IPS-20b (cell line): ENCODE data around the gene RBM20.
A peak's percentile ranks its signal among the peaks of the same experiment; 100 is the strongest.

ENCODE experiments used
- H3K27ac ChIP-seq: one replicate; pipeline ENCODE4 v1.5.1; 2013; ENCODE audit warnings: low read length
- H3K27me3 ChIP-seq: 2 replicates; pipeline ENCODE4 v1.6.1; 2013; ENCODE audit warnings: mild to moderate bottlenecking, low read length, inconsistent platforms; ENCODE audit not compliant: insufficient read depth
- H3K36me3 ChIP-seq: 2 replicates; pipeline ENCODE4 v1.6.1; 2013; ENCODE audit warnings: low read depth, mild to moderate bottlenecking, inconsistent platforms, low read length, moderate library complexity; ENCODE audit not compliant: insufficient read depth
- H3K4me1 ChIP-seq: 2 replicates; pipeline ENCODE4 v1.6.1; 2013; ENCODE audit warnings: mild to moderate bottlenecking, control low read depth, inconsistent platforms, low read length, moderate library complexity; ENCODE audit not compliant: insufficient read depth
- H3K4me3 ChIP-seq: 2 replicates; pipeline ENCODE4 v1.5.1; 2013; ENCODE audit warnings: mild to moderate bottlenecking, low read length, inconsistent platforms
- H3K9ac ChIP-seq: 2 replicates; pipeline ENCODE4 v1.6.1; 2013; ENCODE audit warnings: low read depth, mild to moderate bottlenecking, inconsistent platforms, low read length, moderate library complexity
- H3K9me3 ChIP-seq: 2 replicates; pipeline ENCODE4 v1.6.1; 2013; ENCODE audit warnings: mild to moderate bottlenecking, low read depth, low read length, inconsistent platforms; ENCODE audit not compliant: insufficient read depth

Gene RBM20

DNA sequence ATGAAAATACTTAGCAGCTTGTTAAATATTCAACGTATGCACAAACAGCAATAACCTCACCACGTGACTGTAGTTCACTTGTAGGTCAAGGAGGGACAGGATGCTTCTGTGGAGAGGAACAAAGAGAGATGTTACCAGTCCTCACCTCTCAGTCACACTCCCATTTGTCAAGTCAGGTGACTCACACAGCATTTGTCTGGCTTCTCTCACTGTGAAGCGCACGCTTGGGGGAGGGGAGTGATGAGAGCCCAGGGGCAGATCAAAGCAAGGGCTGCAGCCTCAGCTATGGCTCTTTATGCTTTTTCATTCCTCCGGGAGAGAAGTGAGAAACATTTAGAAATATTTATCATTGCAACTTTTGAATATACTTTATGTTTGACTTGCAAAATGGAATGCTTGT is 2.9 kb upstream of the RBM20 start:
- H3K4me3 ChIP-seq, result peak overlapping the region; percentile 47
- H3K36me3 ChIP-seq, result no peaks in the 10 kb centered on the region
- H3K27me3 ChIP-seq, result peaks cover 51% of the 10 kb centered on the region
- H3K9ac ChIP-seq, result no peak overlapping the region
- H3K9me3 ChIP-seq, result no peaks in the 10 kb centered on the region
- H3K27ac ChIP-seq, result no peak overlapping the region
- peaks cover 32% of the 10 kb centered on the region for H3K4me1 ChIP-seq

DNA sequence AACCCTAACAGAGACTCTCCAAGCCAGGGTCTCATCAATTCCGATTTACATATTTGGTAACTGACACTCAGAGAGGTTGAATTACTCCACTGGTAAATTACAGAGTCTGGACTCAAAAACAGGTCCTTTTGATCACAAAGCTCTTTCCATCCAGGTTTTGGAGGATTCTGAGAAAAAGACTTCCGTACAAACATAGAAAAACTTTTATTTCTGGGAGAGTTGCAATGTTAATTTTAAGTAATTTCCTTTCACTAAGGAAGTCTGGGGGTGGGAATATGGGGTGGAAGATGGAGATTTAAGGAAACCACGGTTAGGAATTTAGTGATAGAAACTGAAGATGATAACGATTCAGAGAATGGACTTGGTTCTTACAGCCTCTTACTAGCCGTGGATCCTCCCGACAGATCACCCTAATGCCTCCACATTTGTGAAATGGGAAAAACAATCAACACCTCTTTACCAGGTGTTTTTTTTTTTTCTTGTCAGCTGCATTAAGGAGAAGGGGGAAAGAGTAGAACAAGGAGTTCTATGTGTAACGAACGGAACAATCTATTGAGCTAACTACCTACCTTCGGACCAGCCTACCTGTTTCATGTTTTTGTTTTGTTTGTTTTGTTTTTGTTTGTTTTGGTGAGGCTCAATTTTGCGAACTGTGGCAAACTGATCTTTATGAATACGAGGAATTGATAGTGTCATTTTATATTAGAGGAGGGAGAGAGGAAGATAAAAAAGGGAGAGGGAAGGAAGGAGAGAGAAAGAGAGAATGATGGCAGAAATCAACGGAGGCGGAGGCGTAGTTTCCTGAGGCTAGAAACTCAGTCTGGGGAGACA is 1.7 kb upstream of the RBM20 start:
- Histone ChIP-seq H3K27ac (no peak overlapping the region), H3K9me3 (no peaks in the 10 kb centered on the region), H3K36me3 (no peaks in the 10 kb centered on the region), H3K4me3 (peak overlapping the region; percentile 71; the same call in 1 of the 2 replicates), H3K27me3 (peaks cover 60% of the 10 kb centered on the region), H3K9ac (no peak overlapping the region), H3K4me1 (peaks cover 26% of the 10 kb centered on the region; the same call in 1 of the 2 replicates)

DNA sequence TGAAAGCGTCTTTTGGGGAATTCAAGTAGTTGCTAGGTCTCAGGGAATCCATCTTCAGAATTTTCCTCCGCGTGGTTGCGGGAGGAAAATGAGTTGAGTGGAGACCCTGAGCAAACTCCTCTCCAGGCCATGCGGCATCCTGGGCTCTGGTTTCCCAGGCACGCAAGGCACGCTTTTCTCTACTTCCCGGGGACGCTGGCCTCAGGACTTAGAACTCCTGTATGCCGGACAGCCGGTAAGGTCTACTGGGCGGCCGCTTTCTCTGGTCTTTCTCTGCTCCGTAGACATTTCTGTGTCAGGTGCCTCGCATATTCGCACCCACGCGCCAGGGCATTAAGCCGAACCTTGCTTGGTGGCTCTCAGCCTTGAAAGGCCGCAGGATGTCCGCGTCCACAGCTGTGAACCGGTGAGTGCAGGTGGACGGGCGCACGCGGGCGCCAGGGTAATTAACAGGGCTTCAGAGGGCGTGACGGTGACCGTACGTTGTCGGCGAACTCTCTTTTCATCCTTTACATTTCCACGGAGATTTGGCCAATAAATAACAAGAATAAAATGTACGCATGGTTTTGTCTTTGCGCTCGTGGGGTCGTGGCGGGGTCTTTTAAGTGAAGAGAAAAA is 992 bp upstream of the RBM20 start:
- H3K36me3 ChIP-seq, result no peaks in the 10 kb centered on the region

DNA sequence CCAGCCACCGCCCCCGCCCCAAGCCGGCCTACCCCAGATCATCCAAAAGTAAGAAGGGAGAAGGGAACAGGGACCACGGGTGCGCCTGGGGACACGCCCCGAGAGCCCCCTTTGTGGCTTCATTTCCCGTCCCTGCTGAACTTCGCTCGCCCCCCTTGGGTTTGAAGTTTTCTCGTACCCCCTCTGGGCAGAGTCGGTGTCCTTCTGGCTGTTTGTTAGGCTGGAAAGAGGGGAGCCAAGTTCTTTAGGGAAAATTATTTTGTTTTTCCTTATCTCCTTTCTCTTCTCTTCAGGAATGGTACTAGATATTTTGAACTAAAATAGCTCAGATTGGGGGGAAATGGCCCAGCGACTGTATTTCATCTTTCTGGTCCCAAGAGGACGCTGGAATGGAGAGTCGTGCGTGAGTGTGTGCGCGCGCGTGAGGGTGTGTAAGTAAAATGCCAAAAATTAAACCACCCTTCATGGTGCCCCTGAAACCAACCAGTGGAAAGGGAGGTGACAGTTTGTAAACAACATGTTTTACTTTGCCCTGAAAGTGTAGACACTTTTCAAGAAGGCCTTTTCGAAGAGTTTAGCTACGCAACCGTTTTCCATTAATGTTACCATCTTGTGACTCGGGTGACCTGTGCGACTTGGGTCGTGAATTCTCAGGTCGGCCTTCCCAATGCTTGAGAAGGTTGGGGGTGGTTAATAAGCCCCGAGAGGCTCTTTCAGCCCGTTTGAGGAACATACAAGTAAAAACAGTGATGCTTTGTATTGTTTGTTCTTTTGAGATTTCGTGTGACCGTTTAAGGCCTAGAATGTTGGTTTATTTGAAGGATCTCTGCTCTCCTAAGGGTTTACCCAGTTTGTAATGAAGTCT is 694 bp downstream of the RBM20 start:
- peak overlapping the region; percentile 71 for H3K4me3 ChIP-seq
- H3K36me3 ChIP-seq, result no peaks in the 10 kb centered on the region
- peaks cover 24% of the 10 kb centered on the region; the same call in 1 of the 2 replicates for H3K4me1 ChIP-seq
- peaks cover 60% of the 10 kb centered on the region for H3K27me3 ChIP-seq
- no peak overlapping the region for H3K9ac ChIP-seq
- H3K27ac ChIP-seq, result no peak overlapping the region
- H3K9me3 ChIP-seq, result no peaks in the 10 kb centered on the region

More for the DNA sequence above, 992 bp upstream of the RBM20 start:
- H3K4me1 ChIP-seq, result peaks cover 21% of the 10 kb centered on the region; the same call in 1 of the 2 replicates
- H3K9me3 ChIP-seq, result no peaks in the 10 kb centered on the region
- peak overlapping the region; percentile 71 for H3K4me3 ChIP-seq
- H3K27ac ChIP-seq, result no peak overlapping the region
- H3K9ac ChIP-seq, result no peak overlapping the region
- H3K27me3 ChIP-seq, result peaks cover 60% of the 10 kb centered on the region

DNA sequence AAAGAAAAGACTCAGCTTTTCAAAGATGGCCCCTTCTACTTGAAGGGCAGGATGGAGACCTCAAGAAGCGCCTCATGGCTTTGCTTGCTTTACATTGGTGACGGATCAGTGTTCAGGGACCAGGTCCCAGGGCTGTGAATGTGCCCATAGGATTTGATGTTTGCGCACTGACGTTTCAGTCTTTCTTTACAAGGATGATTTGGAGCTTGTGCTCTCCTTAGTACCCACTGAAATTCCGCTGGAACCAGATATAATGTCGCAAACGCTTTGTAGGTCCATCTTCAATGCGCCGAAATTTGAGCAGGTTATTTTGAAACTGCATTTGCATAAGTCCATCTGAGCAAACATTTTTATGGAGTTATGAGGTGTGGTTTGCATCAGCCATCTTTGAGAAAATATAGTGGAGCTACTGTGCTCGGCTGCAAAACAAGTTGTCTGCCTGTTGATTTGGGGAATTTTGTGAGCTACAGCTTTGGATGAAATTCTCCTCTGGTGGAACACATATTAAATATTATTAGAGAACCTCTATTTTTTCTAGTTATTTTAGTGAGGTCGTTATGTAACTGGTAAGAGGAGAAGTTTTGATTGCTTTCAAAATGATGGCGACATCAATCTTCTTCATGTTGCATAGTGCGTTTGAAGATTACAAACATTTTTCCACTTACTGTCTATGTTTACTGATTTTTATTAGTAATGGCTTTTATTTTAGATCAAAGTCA is 2.4 kb downstream of the RBM20 start:
- peaks cover 56% of the 10 kb centered on the region for H3K27me3 ChIP-seq

DNA sequence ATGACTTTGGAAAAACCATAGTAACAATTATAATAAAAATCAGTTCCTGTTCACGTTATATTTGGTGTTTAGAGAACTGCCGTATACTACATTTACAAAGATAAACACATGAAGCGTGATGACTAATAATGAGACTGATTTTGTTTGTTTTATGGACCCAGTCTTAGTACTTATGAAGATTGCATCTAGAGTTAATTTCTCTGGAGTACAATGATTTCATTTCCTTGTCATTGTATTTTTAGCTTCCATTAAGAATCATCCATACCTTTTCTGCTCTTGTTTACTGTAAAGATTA is 2.9 kb downstream of the RBM20 start:
- peaks cover 51% of the 10 kb centered on the region for H3K27me3 ChIP-seq
- no peaks in the 10 kb centered on the region for H3K36me3 ChIP-seq
- H3K4me3 ChIP-seq, result no peak overlapping the region
- H3K9me3 ChIP-seq, result no peaks in the 10 kb centered on the region
- H3K9ac ChIP-seq, result no peak overlapping the region
- peaks cover 7% of the 10 kb centered on the region; the same call in 1 of the 2 replicates for H3K4me1 ChIP-seq
- H3K27ac ChIP-seq, result no peak overlapping the region

More for the DNA sequence above, 2.4 kb downstream of the RBM20 start:
- Histone ChIP-seq H3K27ac (no peak overlapping the region), H3K9ac (no peak overlapping the region), H3K4me1 (peaks cover 12% of the 10 kb centered on the region; the same call in 1 of the 2 replicates), H3K4me3 (no peak overlapping the region), H3K9me3 (no peaks in the 10 kb centered on the region), H3K36me3 (no peaks in the 10 kb centered on the region)

DNA sequence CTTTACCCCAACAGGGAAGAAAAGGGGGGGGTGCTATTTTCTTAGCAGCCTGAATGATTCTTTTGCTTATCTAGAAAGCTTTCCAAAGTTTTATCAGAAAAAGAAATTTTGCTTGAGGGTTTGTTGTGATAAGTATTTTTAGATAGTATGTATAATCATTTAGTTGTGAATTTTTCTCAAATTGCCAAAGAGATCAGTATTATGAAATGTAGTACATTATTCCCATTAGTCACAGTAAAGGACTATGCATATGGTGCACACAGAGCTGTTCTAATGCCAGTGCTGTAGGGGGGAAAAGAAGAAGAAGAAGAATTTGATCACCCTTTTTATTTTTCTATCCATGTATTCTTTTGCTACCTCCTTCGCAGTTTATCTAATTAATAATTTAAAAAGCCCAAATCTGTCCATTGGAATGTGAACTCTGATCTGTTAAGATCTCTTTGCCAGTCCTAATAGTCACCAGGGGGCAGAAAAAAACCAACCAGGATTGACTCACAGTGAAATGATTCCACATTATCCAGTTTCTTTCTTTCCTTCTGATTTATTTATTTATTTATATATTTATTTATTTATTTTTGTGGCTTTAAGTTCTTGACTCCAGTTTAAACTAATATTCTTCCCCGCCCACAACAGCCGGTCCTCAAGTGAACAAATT is 4.7 kb downstream of the RBM20 start:
- no peak overlapping the region for H3K9ac ChIP-seq
- H3K27me3 ChIP-seq, result peaks cover 34% of the 10 kb centered on the region
- H3K36me3 ChIP-seq, result no peaks in the 10 kb centered on the region
- H3K4me1 ChIP-seq, result 0 out of 2 replicates have a peak, but pooled peaks cover 3% of the 10 kb centered on the region
- no peak overlapping the region for H3K4me3 ChIP-seq
- H3K9me3 ChIP-seq, result no peaks in the 10 kb centered on the region
- no peak overlapping the region for H3K27ac ChIP-seq

DNA sequence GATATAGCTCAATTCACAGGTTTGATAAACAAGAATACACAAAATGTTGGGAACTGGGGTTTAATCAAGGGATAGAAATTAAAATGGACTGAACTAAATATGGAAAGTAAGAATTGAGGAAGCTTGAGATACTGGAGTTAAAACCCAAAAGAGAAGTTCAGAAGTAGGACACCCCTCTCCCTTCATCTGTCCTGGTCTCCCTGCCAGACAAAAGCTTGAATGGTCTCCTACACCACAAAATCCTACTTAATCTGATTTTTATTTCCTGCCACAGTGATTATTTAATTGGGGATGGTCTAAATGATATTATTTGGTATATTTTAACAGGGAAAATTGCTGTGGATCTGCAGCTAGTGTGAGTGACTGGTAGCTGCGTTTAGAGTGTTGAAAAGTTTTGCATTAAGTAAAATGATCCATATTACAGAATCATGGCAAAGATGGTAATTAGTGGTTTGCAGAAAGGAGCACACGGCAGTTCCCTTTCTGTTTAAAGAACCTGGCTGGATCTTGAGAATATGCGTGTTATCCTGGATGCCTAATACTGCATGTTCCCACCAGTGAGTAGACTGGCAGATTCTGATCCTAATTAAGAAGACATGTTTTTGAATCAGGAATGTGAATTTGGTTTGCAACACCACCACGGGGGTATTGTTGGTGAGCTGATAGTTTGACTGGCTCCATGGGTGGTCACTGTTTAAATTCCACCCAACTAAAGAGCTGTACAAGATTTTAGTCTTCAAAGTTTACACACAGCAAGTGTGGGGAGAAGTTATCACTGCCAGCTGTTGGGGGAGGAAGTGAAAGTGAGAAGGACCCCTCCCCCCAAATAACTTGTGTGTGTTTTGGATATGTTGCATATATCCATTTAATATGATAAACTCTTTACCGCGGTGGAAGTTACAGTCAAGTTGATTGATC is 5.5 kb downstream of the RBM20 start:
- H3K27me3 ChIP-seq, result peaks cover 26% of the 10 kb centered on the region
- H3K4me3 ChIP-seq, result no peak overlapping the region
- H3K27ac ChIP-seq, result no peak overlapping the region
- no peaks in the 10 kb centered on the region for H3K36me3 ChIP-seq
- no peak overlapping the region for H3K9ac ChIP-seq
- no peaks in the 10 kb centered on the region for H3K9me3 ChIP-seq
- 0 out of 2 replicates have a peak, but pooled peaks cover 3% of the 10 kb centered on the region for H3K4me1 ChIP-seq

DNA sequence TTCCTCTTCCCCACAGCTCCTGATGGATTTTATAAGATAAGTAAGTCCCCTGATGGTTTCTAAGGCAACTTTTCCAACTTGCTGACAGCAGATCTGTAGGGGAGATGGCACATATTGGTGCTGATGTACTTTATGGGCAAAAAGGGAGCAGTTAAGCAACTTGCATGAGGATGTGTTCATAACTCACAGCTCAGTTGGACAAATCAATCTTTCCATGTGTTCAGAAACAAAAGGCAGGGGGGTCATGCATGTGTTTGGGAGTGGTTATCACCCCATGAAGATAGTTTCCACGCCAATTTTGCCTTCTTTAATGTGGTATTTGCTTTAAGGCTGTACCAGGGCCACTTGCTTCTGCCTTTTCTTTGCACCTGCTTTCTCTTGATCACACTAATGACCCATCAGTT is 6.1 kb downstream of the RBM20 start:
- Histone ChIP-seq H3K9ac (no peak overlapping the region), H3K27me3 (peaks cover 19% of the 10 kb centered on the region), H3K4me1 (0 out of 2 replicates have a peak, but pooled peaks cover 3% of the 10 kb centered on the region), H3K9me3 (no peaks in the 10 kb centered on the region), H3K36me3 (no peaks in the 10 kb centered on the region), H3K27ac (no peak overlapping the region), H3K4me3 (no peak overlapping the region)
